ENCODE measurements around the gene EEF2KMT. TPM values are rescaled to one million over a fixed set of nuclear protein-coding genes. Genes with fewer than 3 reads are reported as not detected.

EEF2KMT gene
- total and polyA plus RNA-seq, 2 of the 13 experiments (the other 11 are each of a cell fraction or from before 2014, with no cell fraction given), result 10.7 to 26.9 TPM

GRCh38 chr16:5143761-5144620, 46.4 kb upstream of the EEF2KMT start (continued):
- TF ChIP-seq KDM5A (IDR thresholded peaks at IDR 0.05; ENCODE audit: borderline replicate concordance, low read length) (no peak), SETDB1 (CRISPR knock-in tag; IDR thresholded peaks at IDR 0.05; ENCODE audit: borderline replicate concordance) (no peak), FOXA3 (CRISPR knock-in tag; IDR thresholded peaks at IDR 0.05) (peak; percentile 99), NFE2 (CRISPR knock-in tag; IDR thresholded peaks at IDR 0.05) (no peak), JUNB (CRISPR knock-in tag; IDR thresholded peaks at IDR 0.05; ENCODE audit: borderline replicate concordance) (no peak), ZNF766 (CRISPR knock-in tag; IDR thresholded peaks at IDR 0.05; ENCODE audit: borderline replicate concordance) (no peak), CERS6 (CRISPR knock-in tag; IDR thresholded peaks at IDR 0.05) (no peak; the same call in 1 of the 2 replicates), MTF1 (CRISPR knock-in tag; IDR thresholded peaks at IDR 0.05) (peak; percentile 88; the same call in 1 of the 2 replicates), ZNF574 (CRISPR knock-in tag; IDR thresholded peaks at IDR 0.05) (peak; percentile 44; the same call in 1 of the 2 replicates), ZNF136 (CRISPR knock-in tag; IDR thresholded peaks at IDR 0.05; ENCODE audit: low read depth) (no peak), ZNF367 (CRISPR knock-in tag; IDR thresholded peaks at IDR 0.05; ENCODE audit: borderline replicate concordance) (no peak), AKAP8 (CRISPR knock-in tag; IDR thresholded peaks at IDR 0.05) (no peak; the same call in 1 of the 2 replicates), NFKBIZ (CRISPR knock-in tag; IDR thresholded peaks at IDR 0.05) (0 out of 2 replicates have a peak, but pooled peaks have one; percentile 37), TCF7L2 (IDR thresholded peaks at IDR 0.05; ENCODE audit: low read depth, low read length) (no peak), SP140L (CRISPR knock-in tag; IDR thresholded peaks at IDR 0.05; ENCODE audit: borderline replicate concordance) (no peak), ZNF484 (CRISPR knock-in tag; IDR thresholded peaks at IDR 0.05; ENCODE audit: borderline replicate concordance, low read depth) (no peak), PTBP1 (IDR thresholded peaks at IDR 0.05; ENCODE audit: low read depth, low read length, poor library complexity, severe bottlenecking) (no peak), SKIL (CRISPR knock-in tag; IDR thresholded peaks at IDR 0.05; ENCODE audit: borderline replicate concordance) (no peak)
- TF ChIP-seq, protein P1, sequence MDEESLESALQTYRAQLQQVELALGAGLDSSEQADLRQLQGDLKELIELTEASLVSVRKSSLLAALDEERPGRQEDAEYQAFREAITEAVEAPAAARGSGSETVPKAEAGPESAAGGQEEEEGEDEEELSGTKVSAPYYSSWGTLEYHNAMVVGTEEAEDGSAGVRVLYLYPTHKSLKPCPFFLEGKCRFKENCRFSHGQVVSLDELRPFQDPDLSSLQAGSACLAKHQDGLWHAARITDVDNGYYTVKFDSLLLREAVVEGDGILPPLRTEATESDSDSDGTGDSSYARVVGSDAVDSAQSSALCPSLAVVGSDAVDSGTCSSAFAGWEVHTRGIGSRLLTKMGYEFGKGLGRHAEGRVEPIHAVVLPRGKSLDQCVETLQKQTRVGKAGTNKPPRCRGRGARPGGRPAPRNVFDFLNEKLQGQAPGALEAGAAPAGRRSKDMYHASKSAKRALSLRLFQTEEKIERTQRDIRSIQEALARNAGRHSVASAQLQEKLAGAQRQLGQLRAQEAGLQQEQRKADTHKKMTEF (CRISPR knock-in tag; IDR thresholded peaks at IDR 0.05), result peak; percentile 89
- TF ChIP-seq, protein P2, sequence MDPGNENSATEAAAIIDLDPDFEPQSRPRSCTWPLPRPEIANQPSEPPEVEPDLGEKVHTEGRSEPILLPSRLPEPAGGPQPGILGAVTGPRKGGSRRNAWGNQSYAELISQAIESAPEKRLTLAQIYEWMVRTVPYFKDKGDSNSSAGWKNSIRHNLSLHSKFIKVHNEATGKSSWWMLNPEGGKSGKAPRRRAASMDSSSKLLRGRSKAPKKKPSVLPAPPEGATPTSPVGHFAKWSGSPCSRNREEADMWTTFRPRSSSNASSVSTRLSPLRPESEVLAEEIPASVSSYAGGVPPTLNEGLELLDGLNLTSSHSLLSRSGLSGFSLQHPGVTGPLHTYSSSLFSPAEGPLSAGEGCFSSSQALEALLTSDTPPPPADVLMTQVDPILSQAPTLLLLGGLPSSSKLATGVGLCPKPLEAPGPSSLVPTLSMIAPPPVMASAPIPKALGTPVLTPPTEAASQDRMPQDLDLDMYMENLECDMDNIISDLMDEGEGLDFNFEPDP (CRISPR knock-in tag; conservative IDR thresholded peaks at IDR 0.05), result no peak
